Right ventricle myocardium inferior (tissue), 1 donor: ENCODE results near the gene OSBPL3. TPM values are rescaled to one million over a fixed set of nuclear protein-coding genes. Genes with fewer than 3 reads are reported as not detected.

Source experiments
- ATAC-seq: fragments of 200-7000 bp; cut with Tn5 transposase; one replicate; pipeline ENCODE4 v1.9.1; 2020; ENCODE audit warnings: mild to moderate bottlenecking, moderate library complexity
- DNase-seq: peaks from one replicate; pipeline ENCODE4 v3.0.0; 2021; ENCODE audit errors: missing footprints
- intact Hi-C: fragments of 100-400 bp; cut with DNase I; formaldehyde crosslinking; loops from one replicate; pipeline ENCODE4 v1.11.0; 2022
- total RNA-seq: library from RNA; stranded (reverse); fragmentation: NEBNext Ultra II Directional; extraction: Animal tissue kit (Norgen Biotek cat#: 25700); gene quantifications from one replicate; pipeline ENCODE4 v1.2.1, GENCODE V29; 2021
- donor health status: DM: no; HTN: yes; CAD: no; lungs with severe emphysema.

OSBPL3 gene
- total RNA-seq, 1 donor from 2014 or later: 8.5 TPM

GRCh38 chr7:24981171-24981951, 1.4 kb upstream of the OSBPL3 start:
- ATAC-seq: no peak
- peak; percentile 75 for DNase-seq
- intact Hi-C loops: loop anchor here (2.0 to 5.0 kb wide), 3 partner anchors 46 to 161 kb away; no protein-coding TSS in a partner anchor

DNA sequence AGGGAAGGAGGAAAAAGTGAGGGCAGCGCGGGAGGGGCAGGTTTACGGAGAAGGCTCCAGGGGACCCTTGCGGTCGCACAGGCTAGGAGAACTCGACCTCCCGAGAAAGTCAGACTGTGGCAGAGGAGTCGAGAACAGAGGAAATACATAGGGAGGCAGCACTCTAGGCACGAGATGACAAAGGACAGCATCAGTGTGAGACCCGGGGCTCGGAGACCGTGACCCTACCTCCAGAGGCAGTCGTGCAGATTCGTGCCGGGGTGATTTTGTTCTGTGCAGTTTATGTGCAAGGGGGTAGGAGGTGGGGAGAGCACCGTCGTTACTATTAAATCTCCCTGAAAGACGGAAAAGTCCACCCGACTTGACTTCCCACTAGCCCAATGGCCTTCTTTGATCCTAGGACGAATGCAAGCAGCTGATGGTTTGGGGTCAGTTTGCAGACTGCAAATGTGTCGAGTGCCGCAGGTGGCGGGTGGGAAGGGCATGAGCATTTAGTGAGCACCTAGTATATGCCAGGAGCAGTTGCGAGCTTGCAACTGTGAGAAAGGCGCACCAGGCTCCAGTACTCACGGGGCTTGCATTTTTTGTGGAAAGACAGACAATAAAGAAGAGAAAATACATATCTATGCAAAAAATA, 674 bp upstream of the OSBPL3 start:
- intact Hi-C loops: loop anchor here (2.0 to 5.0 kb wide), 3 partner anchors 47 to 160 kb away; no protein-coding TSS in a partner anchor
- ATAC-seq (no peak), DNase-seq (no peak)

DNA sequence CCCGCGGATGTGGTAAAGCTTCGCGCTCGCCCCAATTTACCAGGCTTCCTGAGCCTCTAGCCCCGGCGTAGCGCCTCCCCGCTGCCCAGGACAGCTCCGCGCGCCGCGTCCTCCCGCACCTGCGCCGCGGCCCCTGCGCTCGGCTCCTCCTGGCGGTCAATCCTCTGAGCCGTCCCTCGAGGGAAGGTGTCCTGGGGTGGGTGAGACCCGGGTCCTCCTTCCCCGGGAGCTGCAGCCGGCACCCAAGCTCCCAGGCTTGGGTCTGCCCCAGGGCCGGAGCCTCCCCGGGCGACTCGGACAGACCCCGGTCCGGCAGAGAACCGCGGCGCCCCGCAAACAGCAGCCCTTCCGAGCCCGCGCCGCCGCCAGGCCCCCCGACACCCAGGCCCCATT, 512 bp downstream of the OSBPL3 start:
- peak; percentile 81 for DNase-seq
- ATAC-seq: peak; percentile 58
- intact Hi-C loops: loop anchor here (2.0 to 5.0 kb wide), 2 partner anchors 52 to 85 kb away; no protein-coding TSS in a partner anchor

DNA sequence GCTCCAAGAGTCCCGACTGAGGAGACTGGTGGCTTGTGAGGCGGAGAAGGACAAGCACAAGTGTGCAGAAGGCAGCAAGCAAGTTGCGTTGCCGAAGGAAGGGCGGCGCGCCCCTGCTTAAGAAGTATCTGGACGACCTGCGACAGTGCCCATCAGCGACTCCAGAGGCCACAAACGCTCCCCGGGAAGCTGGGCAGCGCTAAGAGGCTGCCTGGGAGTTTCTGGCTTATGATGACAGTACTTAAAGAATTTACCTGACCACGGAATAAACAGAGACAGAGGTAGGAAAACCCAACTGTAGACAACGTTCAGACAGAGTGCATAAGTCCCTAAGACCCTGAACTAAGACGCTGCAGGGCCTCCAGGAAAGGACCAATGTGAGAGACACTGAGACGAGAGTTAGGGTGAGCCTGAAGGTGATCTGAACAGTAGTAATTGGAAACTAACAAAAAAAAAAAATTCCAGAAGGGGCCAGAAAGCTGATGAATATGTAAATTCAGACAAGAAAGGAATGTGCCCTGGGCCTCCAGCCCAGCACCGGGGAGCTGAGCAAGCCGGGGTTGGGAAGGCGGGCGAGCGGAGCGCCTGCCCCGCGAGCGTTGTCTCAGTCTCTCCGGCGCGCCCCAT, 1.0 kb downstream of the OSBPL3 start:
- DNase-seq (peak; percentile 61), ATAC-seq (no peak)
- intact Hi-C loops: loop anchor here (2.0 to 5.0 kb wide), 2 partner anchors 52 to 84 kb away; no protein-coding TSS in a partner anchor

DNA sequence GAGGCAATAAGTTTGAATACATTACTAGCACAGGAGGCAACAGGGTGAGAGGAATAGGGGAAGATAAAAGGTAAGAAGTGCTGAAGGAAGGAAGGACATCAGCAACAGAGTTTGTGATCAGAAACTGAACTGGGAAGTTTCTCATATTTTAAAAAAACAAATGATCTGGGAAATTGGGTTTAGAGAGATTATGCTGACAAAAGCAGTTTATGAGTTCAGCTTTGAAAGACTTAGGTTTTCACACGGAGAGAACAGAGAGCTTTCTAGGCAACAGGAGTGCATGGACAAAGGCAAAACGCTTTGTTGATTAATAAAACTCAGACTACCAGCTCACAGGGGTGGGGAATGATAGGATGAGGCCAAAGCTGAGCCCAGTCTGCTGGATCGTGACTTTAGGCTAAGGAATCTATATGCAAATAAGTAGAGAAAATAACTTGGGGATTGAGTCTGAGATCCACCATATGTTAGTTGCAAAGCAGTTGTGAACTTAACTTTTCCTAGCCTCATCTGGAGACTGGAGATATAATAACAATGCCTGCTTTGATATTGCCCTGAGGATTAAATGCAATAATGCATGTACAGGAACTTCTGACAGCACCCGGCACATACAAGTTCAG, 4.2 kb downstream of the OSBPL3 start:
- ATAC-seq: no peak

DNA sequence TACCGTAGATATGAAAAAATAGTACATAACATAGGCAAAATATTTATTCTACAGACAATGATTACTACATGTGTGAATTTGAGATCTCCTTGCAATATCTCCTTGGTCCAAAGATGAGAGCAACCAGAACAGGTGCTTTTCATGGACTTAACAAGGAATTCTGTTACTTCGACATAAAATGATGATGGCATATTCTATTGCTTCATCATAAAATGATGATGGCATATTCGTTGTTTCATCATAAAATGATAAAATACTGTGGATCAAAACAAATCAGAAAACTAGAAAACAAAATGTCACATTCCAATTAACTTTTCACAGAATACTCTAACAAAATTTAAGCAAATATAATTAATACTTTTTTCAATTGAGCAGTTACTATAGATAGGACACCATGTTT, 4.8 kb downstream of the OSBPL3 start:
- ATAC-seq: no peak
- intact Hi-C loops: loop anchor here (5.0 kb wide), 1 partner anchor 48 kb away; no protein-coding TSS in a partner anchor

More for the DNA sequence above, 4.2 kb downstream of the OSBPL3 start:
- intact Hi-C loops: loop anchor here (5.0 kb wide), 1 partner anchor 48 kb away; no protein-coding TSS in a partner anchor
- no peak for DNase-seq

GRCh38 chr7:24974026-24974832, 5.7 kb downstream of the OSBPL3 start:
- no peak for ATAC-seq
- DNase-seq: no peak
- intact Hi-C loops: no loop called here

More for the DNA sequence above, 4.8 kb downstream of the OSBPL3 start:
- DNase-seq: no peak

DNA sequence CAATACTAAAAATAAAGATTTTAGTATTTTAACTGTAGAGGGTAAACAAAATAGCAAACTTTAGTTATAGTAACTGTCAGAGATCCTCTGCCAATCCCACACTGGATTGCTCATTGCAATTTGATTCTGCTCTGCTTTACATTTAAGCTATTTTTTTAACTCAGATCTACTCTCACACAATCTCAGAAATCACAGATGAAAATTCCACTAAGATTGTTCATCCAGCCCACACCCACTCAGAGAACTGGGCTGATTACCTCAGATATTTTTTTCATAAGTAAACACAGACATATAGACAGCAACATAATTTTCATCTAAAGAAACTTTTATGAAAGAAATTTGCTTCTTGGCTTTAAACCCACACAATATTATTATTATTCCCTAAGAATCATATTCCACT, 7.0 kb downstream of the OSBPL3 start:
- DNase-seq (no peak), ATAC-seq (no peak)
- intact Hi-C loops: no loop called here

DNA sequence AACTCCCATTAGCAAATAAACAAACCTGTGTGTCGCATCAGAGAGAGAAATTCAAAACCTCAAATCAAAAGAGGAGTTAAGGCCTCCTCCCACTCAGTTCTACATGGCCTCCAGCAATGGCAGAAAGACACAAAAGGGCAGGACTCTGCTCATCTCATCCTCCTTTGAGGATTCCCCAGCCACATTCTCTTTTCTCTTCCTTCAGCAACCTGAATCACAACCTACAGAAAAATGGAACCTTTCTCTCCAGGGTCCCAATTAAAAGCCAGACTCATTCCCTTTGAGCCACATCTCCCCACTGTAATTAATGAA, 7.9 kb downstream of the OSBPL3 start:
- intact Hi-C loops: no loop called here

GRCh38 chr7:24971333-24972165, 8.4 kb downstream of the OSBPL3 start:
- no peak for DNase-seq
- intact Hi-C loops: no loop called here
- peak; percentile 31 for ATAC-seq

More for the DNA sequence above, 7.9 kb downstream of the OSBPL3 start:
- DNase-seq (no peak), ATAC-seq (no peak)

- no peak for DNase-seq
- intact Hi-C loops: no loop called here
- no peak for ATAC-seq
Observed at GRCh38 chr7:24970676-24971075, 9.3 kb downstream of the OSBPL3 start.

- no peak for DNase-seq
- intact Hi-C loops: no loop called here
- no peak for ATAC-seq
Observed at GRCh38 chr7:24968165-24968564, 11.8 kb downstream of the OSBPL3 start.

- no peak for DNase-seq
- ATAC-seq: no peak
- intact Hi-C loops: no loop called here
Observed at GRCh38 chr7:24967696-24968095, 12.3 kb downstream of the OSBPL3 start.

DNA sequence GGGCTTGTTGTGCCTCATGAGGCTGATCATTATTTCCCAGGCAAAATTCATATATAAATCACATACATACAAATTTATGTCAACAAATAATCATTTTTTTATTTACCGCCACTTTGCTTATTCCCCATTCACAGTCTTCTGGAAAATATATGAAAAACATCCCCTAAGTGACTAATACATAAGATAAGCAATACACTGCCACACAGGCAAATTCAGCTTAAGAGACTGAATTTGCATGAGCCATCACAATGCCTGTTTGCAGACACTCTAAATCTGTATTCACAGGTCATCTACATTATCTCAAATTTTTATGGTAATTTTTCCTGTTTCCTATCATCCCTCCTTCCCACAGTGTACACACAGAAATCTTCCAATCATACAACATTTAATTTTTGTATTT, 13.2 kb downstream of the OSBPL3 start:
- ATAC-seq: no peak
- no peak for DNase-seq
- intact Hi-C loops: no loop called here

GRCh38 chr7:24965831-24966708, 13.9 kb downstream of the OSBPL3 start:
- peak; percentile 48 for ATAC-seq
- DNase-seq: no peak
- intact Hi-C loops: no loop called here

DNA sequence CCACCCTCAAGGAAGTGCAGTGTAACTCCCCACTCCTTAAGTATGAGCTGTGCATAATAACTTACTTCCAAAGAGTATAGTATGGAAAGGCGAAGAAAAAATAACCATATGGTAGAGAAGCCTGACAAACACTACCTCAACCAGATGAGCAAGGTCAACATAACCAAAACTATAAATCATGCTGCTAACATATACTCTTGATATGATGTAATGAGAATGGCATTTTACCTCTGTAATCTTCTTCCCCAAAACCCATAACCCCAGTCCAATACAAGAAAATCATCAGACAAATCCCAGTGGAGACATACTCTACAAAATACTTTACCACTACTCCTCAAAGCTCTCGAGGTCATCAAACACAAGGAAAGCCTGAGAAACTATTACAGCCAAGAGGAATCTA, 15.8 kb downstream of the OSBPL3 start:
- ATAC-seq (no peak), DNase-seq (no peak)
- intact Hi-C loops: no loop called here

DNA sequence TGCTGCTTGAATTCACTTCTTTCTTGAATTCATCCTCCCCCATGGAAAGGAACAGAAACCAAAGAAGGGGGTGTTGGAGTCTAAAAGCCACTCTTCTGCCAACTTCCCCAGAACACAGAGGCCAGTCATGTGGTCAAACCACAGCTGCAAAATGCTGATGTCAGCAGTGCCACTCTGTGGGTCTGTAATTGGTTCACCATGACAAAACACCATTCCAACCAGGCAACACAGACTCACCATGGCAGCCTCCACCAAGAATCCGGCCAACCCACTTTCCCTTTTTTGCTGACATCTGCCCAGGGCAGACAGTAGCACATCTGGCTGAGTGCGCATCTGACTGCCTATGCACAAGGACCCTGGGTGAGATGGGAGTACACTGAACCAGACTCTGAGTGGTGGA, 16.8 kb downstream of the OSBPL3 start:
- DNase-seq (peak; percentile 70), ATAC-seq (peak; percentile 60)
- intact Hi-C loops: no loop called here
